ENCODE data around the gene MAP3K3.

Gene MAP3K3

GRCh38 chr17:63722403-63722802 lies 100.2 kb downstream of the MAP3K3 start:
- Histone ChIP-seq H3K4me1 (ENCODE audit: insufficient read depth, poor library complexity, severe bottlenecking) (no peaks in the 10 kb centered on the region), H3K9me3 (ENCODE audit: severe bottlenecking) (no peaks in the 10 kb centered on the region), H3K27me3 (ENCODE audit: insufficient read depth, poor library complexity, severe bottlenecking) (no peaks in the 10 kb centered on the region), H3K36me3 (ENCODE audit: low read depth) (peaks cover 38% of the 10 kb centered on the region), H3K27ac (ENCODE audit: poor library complexity, severe bottlenecking) (no peak overlapping the region), H3K4me3 (ENCODE audit: severe bottlenecking) (no peak overlapping the region)
- no peak for TF ChIP-seq CTCF (IDR thresholded peaks at IDR 0.05; ENCODE audit: poor library complexity, severe bottlenecking)
- DNase-seq (ENCODE audit: low spot score) = no peak
- ATAC-seq (ENCODE audit: low read depth) = no peak

- ATAC-seq (ENCODE audit: low read depth) = no peak
- no peak for DNase-seq (ENCODE audit: low spot score)
- peaks cover 4% of the 10 kb centered on the region for H3K4me1 ChIP-seq (ENCODE audit: insufficient read depth, poor library complexity, severe bottlenecking)
- H3K4me3 ChIP-seq (ENCODE audit: severe bottlenecking) = no peak overlapping the region
- H3K27me3 ChIP-seq (ENCODE audit: insufficient read depth, poor library complexity, severe bottlenecking) = no peaks in the 10 kb centered on the region
- no peaks in the 10 kb centered on the region for H3K9me3 ChIP-seq (ENCODE audit: severe bottlenecking)
- H3K27ac ChIP-seq (ENCODE audit: poor library complexity, severe bottlenecking) = no peak overlapping the region
- H3K36me3 ChIP-seq (ENCODE audit: low read depth) = no peaks in the 10 kb centered on the region
- no peak for TF ChIP-seq CTCF (IDR thresholded peaks at IDR 0.05; ENCODE audit: poor library complexity, severe bottlenecking)
These were observed 113.5 kb downstream of the MAP3K3 start for GRCh38 chr17:63735691-63736090.

GRCh38 chr17:63740464-63741142 lies 118.4 kb downstream of the MAP3K3 start:
- no peak for DNase-seq (ENCODE audit: low spot score)
- Histone ChIP-seq H3K4me3 (ENCODE audit: severe bottlenecking) (peak overlapping the region; percentile 80), H3K4me1 (ENCODE audit: insufficient read depth, poor library complexity, severe bottlenecking) (peaks cover 4% of the 10 kb centered on the region), H3K27ac (ENCODE audit: poor library complexity, severe bottlenecking) (peak overlapping the region; percentile 84), H3K9me3 (ENCODE audit: severe bottlenecking) (no peaks in the 10 kb centered on the region), H3K27me3 (ENCODE audit: insufficient read depth, poor library complexity, severe bottlenecking) (no peaks in the 10 kb centered on the region), H3K36me3 (ENCODE audit: low read depth) (peaks cover under 1% of the 10 kb centered on the region; the same call in 1 of the 2 replicates)
- no peak for TF ChIP-seq CTCF (IDR thresholded peaks at IDR 0.05; ENCODE audit: poor library complexity, severe bottlenecking)
- peak; percentile 8 for ATAC-seq (ENCODE audit: low read depth)

- ATAC-seq (ENCODE audit: low read depth) = no peak; the same call in 2 of the 3 replicates
- Histone ChIP-seq H3K27ac (ENCODE audit: poor library complexity, severe bottlenecking) (peak overlapping the region; percentile 84), H3K9me3 (ENCODE audit: severe bottlenecking) (no peaks in the 10 kb centered on the region), H3K36me3 (ENCODE audit: low read depth) (peaks cover 6% of the 10 kb centered on the region), H3K4me1 (ENCODE audit: insufficient read depth, poor library complexity, severe bottlenecking) (peaks cover 4% of the 10 kb centered on the region), H3K27me3 (ENCODE audit: insufficient read depth, poor library complexity, severe bottlenecking) (no peaks in the 10 kb centered on the region), H3K4me3 (ENCODE audit: severe bottlenecking) (peak overlapping the region; percentile 80)
- TF ChIP-seq CTCF (IDR thresholded peaks at IDR 0.05; ENCODE audit: poor library complexity, severe bottlenecking) = no peak
- DNase-seq (ENCODE audit: low spot score) = no peak
These were observed 118.9 kb downstream of the MAP3K3 start for GRCh38 chr17:63741143-63741407.

GRCh38 chr17:63741408-63742173 lies 119.4 kb downstream of the MAP3K3 start, which contains the start of gene STRADA:
Gene STRADA (minus strand): TSS chr17:63741799. CDS start chr17:63728369, 13,430 bp downstream.
- TF ChIP-seq CTCF (IDR thresholded peaks at IDR 0.05; ENCODE audit: poor library complexity, severe bottlenecking) = no peak
- Histone ChIP-seq H3K27ac (ENCODE audit: poor library complexity, severe bottlenecking) (peak within 1 kb of the TSS; percentile 84), H3K4me3 (ENCODE audit: severe bottlenecking) (peak within 1 kb of the TSS; percentile 80), H3K36me3 (ENCODE audit: low read depth) (peaks cover 11% of the 10 kb centered on the region), H3K9me3 (ENCODE audit: severe bottlenecking) (no peaks in the 10 kb centered on the region), H3K27me3 (ENCODE audit: insufficient read depth, poor library complexity, severe bottlenecking) (no peaks in the 10 kb centered on the region), H3K4me1 (ENCODE audit: insufficient read depth, poor library complexity, severe bottlenecking) (peaks cover 4% of the 10 kb centered on the region)
- ATAC-seq (ENCODE audit: low read depth) (peak; percentile 90), DNase-seq (ENCODE audit: low spot score) (peak; percentile 100)

All from RWPE2 (cell line).